ENCODE data around the gene SLC25A4. TPM values are rescaled to one million over a fixed set of nuclear protein-coding genes. Genes with fewer than 3 reads are reported as not detected.
"Not testable (repeated sequence)": the region's sequence is repeated elsewhere in the genome, so short reads cannot be mapped to it uniquely, and the experiment has no call there.

SLC25A4 gene
- 100 to 1,000 TPM in 9 of 10 donors, 10 to 100 TPM in 1; 85.7 to 178 (median 142) TPM for polyA plus RNA-seq (ENCODE audit: insufficient read length in 10 of 10)
- long read RNA-seq, donor 1, full-length matches to known transcripts = 129 of 263 reads
- long read RNA-seq, donor 1, partial matches to known transcripts = 134 of 263 reads
- long read RNA-seq, donor 1, other reads (novel, unspliced or antisense) = 0 of 263 reads
- long read RNA-seq, donor 2, full-length matches to known transcripts = 146 of 265 reads
- long read RNA-seq, donor 2, partial matches to known transcripts = 119 of 265 reads
- long read RNA-seq, donor 2, other reads (novel, unspliced or antisense) = 0 of 265 reads
- long read RNA-seq, donor 3 = 0 reads
- long read RNA-seq, donor 4, full-length matches to known transcripts = 138 of 316 reads
- long read RNA-seq, donor 4, partial matches to known transcripts = 178 of 316 reads
- long read RNA-seq, donor 4, other reads (novel, unspliced or antisense) = 0 of 316 reads
- long read RNA-seq, donor 5, full-length matches to known transcripts = 237 of 334 reads
- long read RNA-seq, donor 5, partial matches to known transcripts = 97 of 334 reads
- long read RNA-seq, donor 5, other reads (novel, unspliced or antisense) = 0 of 334 reads
- long read RNA-seq, donor 6, full-length matches to known transcripts = 217 of 467 reads
- long read RNA-seq, donor 6, partial matches to known transcripts = 250 of 467 reads
- long read RNA-seq, donor 6, other reads (novel, unspliced or antisense) = 0 of 467 reads
- long read RNA-seq, donor 7, full-length matches to known transcripts = 107 of 233 reads
- long read RNA-seq, donor 7, partial matches to known transcripts = 126 of 233 reads
- long read RNA-seq, donor 7, other reads (novel, unspliced or antisense) = 0 of 233 reads
- long read RNA-seq, donor 8, full-length matches to known transcripts = 74 of 136 reads
- long read RNA-seq, donor 8, partial matches to known transcripts = 62 of 136 reads
- long read RNA-seq, donor 8, other reads (novel, unspliced or antisense) = 0 of 136 reads
- long read RNA-seq, donor 9, full-length matches to known transcripts = 36 of 70 reads
- long read RNA-seq, donor 9, partial matches to known transcripts = 34 of 70 reads
- long read RNA-seq, donor 9, other reads (novel, unspliced or antisense) = 0 of 70 reads

- peak; percentile 78 to 93 (median 87) for DNase-seq
Measured at GRCh38 chr4:185142912-185143600, at the start of gene SLC25A4. Gene SLC25A4, plus strand, starts transcription at chr4:185143266. Its CDS starts 107 bp downstream, at chr4:185143373.

GRCh38 chr4:185093603-185094002, 49.5 kb upstream of the SLC25A4 start:
- DNase-seq = no peak

- DNase-seq = peak; percentile 24 to 59 (median 38)
Measured at GRCh38 chr4:185096032-185096653, 46.9 kb upstream of the SLC25A4 start.

DNA sequence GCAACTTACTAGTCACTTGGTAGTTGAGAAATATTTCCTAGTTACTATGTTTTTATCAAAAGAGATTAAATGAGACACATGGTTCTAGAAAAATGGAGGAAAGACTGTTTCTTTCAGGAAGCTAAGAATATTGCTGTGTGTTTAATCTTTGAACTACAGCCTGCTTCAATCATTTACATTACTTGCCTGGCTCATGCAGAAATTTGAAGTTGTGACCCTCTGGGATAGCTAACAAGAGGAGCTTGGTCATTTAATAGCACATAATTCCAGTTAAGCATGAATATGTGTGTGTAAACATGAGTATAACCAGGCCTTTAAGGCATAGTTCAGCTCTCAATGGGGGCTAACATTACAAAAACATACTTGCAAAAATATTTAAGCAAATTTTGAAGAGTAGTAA, 44.6 kb upstream of the SLC25A4 start:
- no peak for DNase-seq

GRCh38 chr4:185099024-185099682, 43.9 kb upstream of the SLC25A4 start:
- DNase-seq = peak in 1 of 3 donors; percentile 41

- DNase-seq = no peak
Measured at GRCh38 chr4:185099940-185100339, 43.1 kb upstream of the SLC25A4 start.

- DNase-seq = no peak
Measured at GRCh38 chr4:185100423-185100822, 42.6 kb upstream of the SLC25A4 start.

- no peak for DNase-seq
Measured at GRCh38 chr4:185101354-185101890, 41.6 kb upstream of the SLC25A4 start.

GRCh38 chr4:185104733-185105132, 38.3 kb upstream of the SLC25A4 start:
- no peak for DNase-seq

- no peak for DNase-seq
Measured at GRCh38 chr4:185106353-185106752, 36.7 kb upstream of the SLC25A4 start.

DNA sequence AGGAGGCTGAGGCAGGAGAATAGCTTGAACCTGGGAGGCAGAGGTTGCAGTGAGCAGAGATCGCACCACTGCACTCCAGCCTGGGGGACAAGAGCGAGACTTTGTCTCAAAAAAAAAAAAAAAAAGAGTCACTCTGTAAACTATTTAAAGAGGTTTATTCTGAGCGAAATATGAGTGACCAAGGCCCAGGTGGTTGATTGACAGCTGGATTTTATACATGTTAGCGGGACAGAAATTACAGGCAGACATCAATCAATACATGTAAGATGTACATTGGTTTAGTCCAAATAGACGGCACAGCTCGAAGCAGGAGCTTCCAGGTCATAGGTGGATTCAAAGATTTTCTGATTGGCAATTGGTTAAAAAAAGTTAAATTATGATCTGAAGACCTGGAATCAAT, 35.5 kb upstream of the SLC25A4 start:
- DNase-seq = not testable (repeated sequence)

GRCh38 chr4:185108185-185108584, 34.9 kb upstream of the SLC25A4 start:
- DNase-seq = no peak

- DNase-seq = no peak
Measured at GRCh38 chr4:185108669-185109068, 34.4 kb upstream of the SLC25A4 start.

DNA sequence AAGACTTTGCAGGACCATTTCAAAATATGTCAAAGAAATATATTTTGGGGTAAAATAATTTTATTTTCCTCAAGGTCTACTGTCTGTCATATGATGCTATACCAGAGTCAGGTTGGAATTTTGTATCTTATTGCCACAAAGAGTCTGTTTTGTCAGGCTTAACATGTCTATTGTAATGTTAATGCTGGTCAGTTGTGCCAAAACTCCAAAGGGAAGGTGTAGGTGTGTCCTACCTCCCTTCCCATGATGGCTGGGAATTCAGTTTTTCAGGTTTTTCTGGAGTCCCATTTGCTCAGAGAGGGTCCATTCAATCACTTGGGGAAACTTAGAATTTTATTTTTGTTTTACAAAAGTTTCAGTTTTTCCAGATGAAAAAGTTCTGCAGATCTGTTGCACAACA, 33.3 kb upstream of the SLC25A4 start:
- DNase-seq = no peak

- DNase-seq = no peak
Measured at GRCh38 chr4:185110375-185110823, 32.7 kb upstream of the SLC25A4 start.

- DNase-seq = peak; percentile 34 to 70 (median 49)
Measured at GRCh38 chr4:185112104-185112503, 31.0 kb upstream of the SLC25A4 start.

DNA sequence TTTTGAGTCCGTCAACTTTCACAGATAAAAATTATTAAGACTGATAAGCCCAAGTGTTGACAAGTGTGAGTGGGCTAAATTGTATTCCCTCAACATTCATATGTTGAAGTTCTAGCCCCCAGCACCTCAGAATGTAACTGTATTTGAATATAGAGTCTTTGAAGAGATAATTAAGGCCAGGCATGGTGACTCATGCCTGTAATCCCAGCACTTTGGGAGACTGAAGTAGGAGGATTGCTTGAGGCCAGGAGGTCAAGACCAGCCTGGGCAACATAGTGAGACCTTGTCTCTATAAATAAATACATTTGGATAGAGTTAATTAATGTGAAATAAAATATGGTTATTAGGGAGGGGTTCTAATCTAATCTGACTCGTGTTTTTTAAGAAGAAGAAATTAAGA, 29.7 kb upstream of the SLC25A4 start:
- no peak for DNase-seq

DNA sequence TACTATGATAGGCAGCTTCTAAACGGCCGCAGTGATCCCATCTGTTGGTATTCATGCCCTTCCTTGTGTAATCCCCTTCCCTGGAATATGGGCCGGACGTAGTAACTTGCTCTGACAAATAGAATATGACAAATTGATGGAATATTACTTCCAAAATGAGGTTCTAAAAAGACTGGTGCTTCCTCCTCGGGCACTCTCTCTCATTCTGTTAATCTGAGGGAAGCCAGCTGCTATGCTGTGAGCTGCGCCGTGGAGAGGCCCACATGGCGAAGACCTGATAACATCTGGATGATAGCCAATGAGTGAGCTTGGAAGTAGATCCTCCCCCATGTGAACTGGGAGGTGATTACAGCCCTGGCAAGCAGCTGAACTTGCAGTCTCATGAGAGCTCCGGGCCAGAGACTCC, 27.2 kb upstream of the SLC25A4 start:
- peak; percentile 18 to 48 (median 33) for DNase-seq

DNA sequence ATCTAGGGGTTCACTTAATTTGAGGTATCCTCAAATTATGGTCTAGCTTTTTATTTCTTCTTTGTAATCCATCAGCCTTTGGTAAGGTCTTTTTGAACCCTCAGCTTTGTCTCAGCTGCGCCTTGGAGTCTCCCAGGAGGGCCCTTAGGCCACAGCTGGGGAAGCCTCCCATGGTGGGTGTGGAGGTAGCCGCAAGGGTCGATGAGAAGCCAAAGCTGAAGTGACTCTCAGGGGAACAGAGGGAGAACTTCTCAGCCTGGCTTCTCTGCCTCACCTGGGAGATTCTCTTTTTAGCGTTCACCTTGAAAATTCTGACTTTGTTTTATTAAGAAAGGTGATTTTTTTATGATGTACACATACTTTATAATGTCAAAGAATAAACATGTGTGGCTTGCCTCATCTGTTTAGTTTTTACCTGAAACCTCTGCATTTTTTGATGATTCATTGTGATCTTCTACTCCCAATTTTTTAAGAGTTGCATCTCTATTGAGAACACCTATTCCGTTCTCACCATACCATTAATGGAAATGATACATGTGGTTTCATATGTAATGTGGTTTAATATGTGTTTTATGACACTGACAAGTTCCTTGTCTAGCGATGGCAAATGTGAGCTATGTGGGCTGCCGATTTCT, 25.6 kb upstream of the SLC25A4 start:
- no peak for DNase-seq

DNA sequence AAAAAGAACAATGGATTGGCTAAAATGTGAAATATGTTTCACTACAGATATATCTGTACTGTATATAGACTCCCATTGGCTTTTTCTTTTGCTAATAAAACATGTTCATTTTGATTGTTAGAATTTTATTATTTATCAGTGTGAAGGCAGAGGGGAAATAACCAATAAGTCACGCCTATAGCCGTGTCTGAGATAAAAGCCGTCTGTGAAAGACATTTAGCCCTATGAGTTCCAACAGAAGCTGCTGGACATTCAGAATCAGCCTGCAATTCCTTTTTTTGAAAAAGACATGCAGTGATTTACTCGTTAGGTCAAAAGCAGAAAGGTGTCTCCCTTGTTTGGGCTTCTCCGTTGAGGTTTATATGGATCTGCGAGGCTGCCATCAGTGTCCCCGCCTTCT, 24.2 kb upstream of the SLC25A4 start:
- no peak for DNase-seq

All from muscle of back (tissue), 13 donors.